ENCODE data around the gene MAP7. TPM values are rescaled to one million over a fixed set of nuclear protein-coding genes. Genes with fewer than 3 reads are reported as not detected.

MAP7 gene
- total and polyA plus RNA-seq, 2 donors (not counting 3 experiments of a cell fraction or from before 2014, with no cell fraction given): 0.07 to 0.42 TPM

DNA sequence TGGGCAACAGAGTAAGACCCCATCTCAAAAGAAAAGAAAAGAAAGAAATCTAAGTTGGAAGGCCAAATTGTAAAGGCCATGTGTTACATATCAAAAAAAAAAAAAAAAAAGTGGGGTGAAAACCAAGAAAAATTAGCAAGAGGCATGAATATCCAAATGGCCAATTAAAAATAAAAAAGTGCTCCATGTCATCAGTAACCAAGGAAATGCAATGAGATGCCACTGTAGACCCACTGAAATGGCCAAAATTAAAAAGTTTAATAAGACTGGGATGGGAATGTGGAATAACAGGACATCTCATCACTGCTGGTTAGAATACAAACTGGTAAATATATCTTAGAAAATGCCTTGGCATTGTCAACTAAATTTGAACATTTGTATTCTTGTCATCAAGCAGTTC is 230.5 kb downstream of the MAP7 start:
- dilution Hi-C loops (cut with MboI; ENCODE audit: extremely low pct_ligation_motif_present, low sequenced_read_pairs): no loop called here
- TF ChIP-seq POLR2AphosphoS5 (IDR thresholded peaks at IDR 0.05; ENCODE audit: insufficient read depth, low read depth, low read length): no peak
- TF ChIP-seq CTCF (IDR thresholded peaks at IDR 0.05; ENCODE audit: extremely low read depth in 1 of 2, insufficient read depth in 1 of 2, low read depth in 1 of 2, low read length in 2 of 2): no peak
- Histone ChIP-seq H3K36me3 (ENCODE audit: control insufficient read depth in 2 of 2, extremely low read depth in 1 of 2, insufficient read depth in 2 of 2, low read length in 2 of 2) (no peaks in the 10 kb centered on the region), H3K9me3 (replicated peaks; ENCODE audit: control insufficient read depth, insufficient read depth, low read length) (no peaks in the 10 kb centered on the region), H3K27ac (ENCODE audit: insufficient read depth, low read depth, low read length) (no peak overlapping the region), H3K27me3 (ENCODE audit: control insufficient read depth in 2 of 2, insufficient read depth in 2 of 2, low read length in 2 of 2) (no peaks in the 10 kb centered on the region), H3K79me2 (ENCODE audit: control insufficient read depth, insufficient read depth, low read length) (no peaks in the 10 kb centered on the region), H3K9me1 (replicated peaks; ENCODE audit: control insufficient read depth, extremely low read depth, insufficient read depth, low read length) (no peaks in the 10 kb centered on the region), H3K4me1 (ENCODE audit: control insufficient read depth, extremely low read depth, insufficient read depth, low read length) (no peaks in the 10 kb centered on the region), H3K4me3 (replicated peaks in 1 of 3; ENCODE audit: insufficient read depth in 1 of 3, low read depth in 1 of 3, low read length in 3 of 3) (no peak overlapping the region), H3K4me2 (ENCODE audit: insufficient read depth, low read length) (no peak overlapping the region), H2AFZ (ENCODE audit: low read depth, low read length) (no peak overlapping the region), H4K20me1 (replicated peaks; ENCODE audit: control insufficient read depth, extremely low read depth, insufficient read depth, low read length) (no peaks in the 10 kb centered on the region), H3K9ac (replicated peaks; ENCODE audit: extremely low read depth, insufficient read depth, low read length) (no peak overlapping the region)
- POLR2A ChIA-PET: no interaction called here
- intact Hi-C loops (cut with micrococcal nuclease): no loop called here
- DNase-seq (ENCODE audit: low read depth, low spot score) (no peak), FAIRE-seq (no peak)
- CTCF ChIA-PET: no interaction called here
- BruUV-seq (replicated peaks): no TSS peak

GRCh38 chr6:136318676-136319075 is 231.5 kb downstream of the MAP7 start:
- DNase-seq (ENCODE audit: low read depth, low spot score) (no peak), FAIRE-seq (no peak)
- dilution Hi-C loops (cut with MboI; ENCODE audit: extremely low pct_ligation_motif_present, low sequenced_read_pairs): no loop called here
- no peak overlapping the region for H2AFZ ChIP-seq (ENCODE audit: low read depth, low read length)
- no TSS peak for BruUV-seq (replicated peaks)
- POLR2A ChIA-PET: no interaction called here
- H3K36me3 ChIP-seq (ENCODE audit: control insufficient read depth in 2 of 2, extremely low read depth in 1 of 2, insufficient read depth in 2 of 2, low read length in 2 of 2): no peaks in the 10 kb centered on the region
- CTCF ChIA-PET: interaction anchor here (1.0 to 3.6 kb wide), 8 partner anchors 15 to 890 kb away, joined by 3 to 42 read pairs (median 18); partner anchors contain the start of genes BCLAF1 and MTFR2
- intact Hi-C loops (cut with micrococcal nuclease): no loop called here
- no peaks in the 10 kb centered on the region for H3K27me3 ChIP-seq (ENCODE audit: control insufficient read depth in 2 of 2, insufficient read depth in 2 of 2, low read length in 2 of 2)
- H3K9ac ChIP-seq (replicated peaks; ENCODE audit: extremely low read depth, insufficient read depth, low read length): no peak overlapping the region
- H3K27ac ChIP-seq (ENCODE audit: insufficient read depth, low read depth, low read length): no peak overlapping the region
- no peaks in the 10 kb centered on the region for H3K79me2 ChIP-seq (ENCODE audit: control insufficient read depth, insufficient read depth, low read length)
- TF ChIP-seq POLR2A (IDR thresholded peaks at IDR 0.05; ENCODE audit: low read depth, low read length) (no peak), EZH2 (IDR thresholded peaks at IDR 0.05; ENCODE audit: borderline replicate concordance, low read depth, low read length, severe bottlenecking) (no peak), GATA2 (IDR thresholded peaks at IDR 0.05; ENCODE audit: insufficient read depth, insufficient read length, low read depth, low read length) (no peak), POLR2AphosphoS5 (IDR thresholded peaks at IDR 0.05; ENCODE audit: insufficient read depth, low read depth, low read length) (no peak), MAX (IDR thresholded peaks at IDR 0.05; ENCODE audit: insufficient read depth, insufficient read length) (no peak), MYC (IDR thresholded peaks at IDR 0.05; ENCODE audit: low read depth, low read length) (no peak), JUN (IDR thresholded peaks at IDR 0.05; ENCODE audit: borderline replicate concordance, insufficient read depth, insufficient read length, low read depth) (no peak), FOS (IDR thresholded peaks at IDR 0.05; ENCODE audit: borderline replicate concordance, insufficient read depth, low read length) (no peak), CTCF (IDR thresholded peaks at IDR 0.05; ENCODE audit: extremely low read depth in 1 of 2, insufficient read depth in 1 of 2, low read depth in 1 of 2, low read length in 2 of 2) (no peak)
- H4K20me1 ChIP-seq (replicated peaks; ENCODE audit: control insufficient read depth, extremely low read depth, insufficient read depth, low read length): no peaks in the 10 kb centered on the region
- no peak overlapping the region for H3K4me3 ChIP-seq (replicated peaks in 1 of 3; ENCODE audit: insufficient read depth in 1 of 3, low read depth in 1 of 3, low read length in 3 of 3)
- no peak overlapping the region for H3K4me2 ChIP-seq (ENCODE audit: insufficient read depth, low read length)
- H3K9me1 ChIP-seq (replicated peaks; ENCODE audit: control insufficient read depth, extremely low read depth, insufficient read depth, low read length): no peaks in the 10 kb centered on the region
- H3K9me3 ChIP-seq (replicated peaks; ENCODE audit: control insufficient read depth, insufficient read depth, low read length): no peaks in the 10 kb centered on the region
- H3K4me1 ChIP-seq (ENCODE audit: control insufficient read depth, extremely low read depth, insufficient read depth, low read length): no peaks in the 10 kb centered on the region
